ENCODE data around the gene NBEAL1.
"Not testable (repeated sequence)": the region's sequence is repeated elsewhere in the genome, so short reads cannot be mapped to it uniquely, and the experiment has no call there.

DNA sequence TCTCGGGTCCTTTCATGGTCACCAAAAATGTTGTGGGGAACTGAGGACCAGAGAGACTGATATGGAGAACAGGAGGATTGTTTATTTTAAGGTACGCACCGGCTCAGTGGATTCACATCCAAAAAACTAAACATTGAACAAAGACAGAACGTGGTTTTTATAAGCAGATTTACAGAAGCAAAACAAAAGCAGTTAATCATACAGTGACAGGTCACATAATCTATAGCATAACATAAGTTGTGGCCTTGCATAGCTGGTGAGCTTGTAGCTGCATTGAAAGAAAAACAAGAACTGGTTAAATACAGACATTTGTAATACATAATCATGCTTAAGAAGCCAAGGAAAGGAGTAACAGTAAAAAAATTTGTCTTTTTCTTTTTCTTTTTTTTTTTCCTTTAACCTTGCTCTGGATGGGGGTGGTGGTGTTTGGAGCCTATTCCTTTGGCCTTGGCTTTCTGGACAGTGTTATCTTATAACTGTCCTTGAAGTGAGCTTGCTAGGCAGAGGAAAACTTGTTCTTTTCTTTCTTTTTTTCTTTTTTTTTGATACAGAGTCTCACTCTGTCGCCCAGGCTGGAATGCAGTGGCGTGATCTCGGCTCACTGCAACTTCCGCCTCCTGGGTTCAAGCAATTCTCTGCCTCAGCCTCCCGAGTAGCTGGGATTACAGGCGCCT, 238.9 kb downstream of the NBEAL1 start:
- TF ChIP-seq, protein P1, sequence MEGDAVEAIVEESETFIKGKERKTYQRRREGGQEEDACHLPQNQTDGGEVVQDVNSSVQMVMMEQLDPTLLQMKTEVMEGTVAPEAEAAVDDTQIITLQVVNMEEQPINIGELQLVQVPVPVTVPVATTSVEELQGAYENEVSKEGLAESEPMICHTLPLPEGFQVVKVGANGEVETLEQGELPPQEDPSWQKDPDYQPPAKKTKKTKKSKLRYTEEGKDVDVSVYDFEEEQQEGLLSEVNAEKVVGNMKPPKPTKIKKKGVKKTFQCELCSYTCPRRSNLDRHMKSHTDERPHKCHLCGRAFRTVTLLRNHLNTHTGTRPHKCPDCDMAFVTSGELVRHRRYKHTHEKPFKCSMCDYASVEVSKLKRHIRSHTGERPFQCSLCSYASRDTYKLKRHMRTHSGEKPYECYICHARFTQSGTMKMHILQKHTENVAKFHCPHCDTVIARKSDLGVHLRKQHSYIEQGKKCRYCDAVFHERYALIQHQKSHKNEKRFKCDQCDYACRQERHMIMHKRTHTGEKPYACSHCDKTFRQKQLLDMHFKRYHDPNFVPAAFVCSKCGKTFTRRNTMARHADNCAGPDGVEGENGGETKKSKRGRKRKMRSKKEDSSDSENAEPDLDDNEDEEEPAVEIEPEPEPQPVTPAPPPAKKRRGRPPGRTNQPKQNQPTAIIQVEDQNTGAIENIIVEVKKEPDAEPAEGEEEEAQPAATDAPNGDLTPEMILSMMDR (IDR thresholded peaks at IDR 0.05; ENCODE audit: borderline replicate concordance, extremely low read depth, low read length, poor library complexity, severe bottlenecking): not testable (repeated sequence)
- TF ChIP-seq EZH2 (IDR thresholded peaks at IDR 0.05; ENCODE audit: borderline replicate concordance, low read depth, low read length, severe bottlenecking): not testable (repeated sequence)
